Activated CD8-positive, alpha-beta memory T cell treated with anti-CD3 and anti-CD28 coated beads for 48 hours (primary cell): ENCODE data around the gene ACTN1.
"Not testable (repeated sequence)": the region's sequence is repeated elsewhere in the genome, so short reads cannot be mapped to it uniquely, and the experiment has no call there.

Experiments used
- DNase-seq, 3 experiments: peaks; one replicate each; pipeline ENCODE4 v3.0.0-alpha.2; 2020; ENCODE audit warnings: low read depth in 2 of 3, low spot score in 2 of 3

The ACTN1 gene

GRCh38 chr14:68866991-68867533 lies 112.0 kb downstream of the ACTN1 start:
- no peak for DNase-seq

- DNase-seq = no peak
Observed at GRCh38 chr14:68865542-68865941, 113.6 kb downstream of the ACTN1 start.

- no peak for DNase-seq
Observed at GRCh38 chr14:68864361-68864750, 114.7 kb downstream of the ACTN1 start.

GRCh38 chr14:68863610-68864360 lies 115.3 kb downstream of the ACTN1 start:
- no peak for DNase-seq

- DNase-seq = peak in 1 of 3 experiments; percentile 44
Observed at GRCh38 chr14:68862954-68863594, 116.0 kb downstream of the ACTN1 start.

GRCh38 chr14:68860771-68861170 lies 118.3 kb downstream of the ACTN1 start:
- no peak for DNase-seq

- no peak for DNase-seq
Observed at GRCh38 chr14:68857516-68858070, 121.5 kb downstream of the ACTN1 start.

- DNase-seq = no peak
Observed at GRCh38 chr14:68856572-68856971, 122.5 kb downstream of the ACTN1 start.

- DNase-seq = no peak
Observed at GRCh38 chr14:68854421-68854820, 124.7 kb downstream of the ACTN1 start.

GRCh38 chr14:68853749-68854148 lies 125.4 kb downstream of the ACTN1 start:
- no peak for DNase-seq

GRCh38 chr14:68852493-68852892 lies 126.6 kb downstream of the ACTN1 start:
- DNase-seq = not testable (repeated sequence)

GRCh38 chr14:68851078-68851477 lies 128.0 kb downstream of the ACTN1 start:
- DNase-seq = no peak

GRCh38 chr14:68849416-68849815 lies 129.7 kb downstream of the ACTN1 start:
- no peak for DNase-seq

GRCh38 chr14:68848253-68848652 lies 130.8 kb downstream of the ACTN1 start:
- DNase-seq = no peak

- not testable (repeated sequence) for DNase-seq
Observed at GRCh38 chr14:68847640-68848039, 131.5 kb downstream of the ACTN1 start.

GRCh38 chr14:68846466-68846865 lies 132.6 kb downstream of the ACTN1 start:
- DNase-seq = no peak

- DNase-seq = no peak
Observed at GRCh38 chr14:68844210-68844545, 134.9 kb downstream of the ACTN1 start.

- DNase-seq = peak in 1 of 3 experiments; percentile 50
Observed at GRCh38 chr14:68843471-68844209, 135.5 kb downstream of the ACTN1 start.

GRCh38 chr14:68842298-68842697 lies 136.8 kb downstream of the ACTN1 start:
- no peak for DNase-seq

- DNase-seq = no peak
Observed at GRCh38 chr14:68841016-68841809, 137.9 kb downstream of the ACTN1 start.

- DNase-seq = no peak
Observed at GRCh38 chr14:68840454-68840853, 138.6 kb downstream of the ACTN1 start.
